Metanephros (tissue), 1 donor: Measurements from ENCODE around the gene CLIP4. TPM values are rescaled to one million over a fixed set of nuclear protein-coding genes. Genes with fewer than 3 reads are reported as not detected.

ENCODE experiments used
- total RNA-seq: library from RNA; depleted of rRNA; stranded (reverse); fragments of >200 nt; gene quantifications from one replicate; pipeline ENCODE4 v1.2.3, GENCODE V29; 2014

CLIP4 gene
- total RNA-seq: 24.2 TPM

GRCh38 chr2:29114946-29115609 is at the start of gene CLIP4:
CLIP4 (plus strand) TSS chr2:29115415; CDS start chr2:29121389, 5,974 bp downstream.

GRCh38 chr2:29074411-29074810 is 40.8 kb upstream of the CLIP4 start, which contains the start of gene PCARE:
PCARE (minus strand) TSS chr2:29074523; CDS start chr2:29074261, 262 bp downstream.

Other genes with a start within 250 kb of the CLIP4 start
- 25.0 TPM for gene TRMT61B, start 245.1 kb upstream of the CLIP4 start, total RNA-seq
- 39.8 TPM for gene WDR43, start 220.7 kb upstream of the CLIP4 start, total RNA-seq
- gene TOGARAM2, start 134.1 kb upstream of the CLIP4 start, total RNA-seq: 0.53 TPM
- gene PCARE, start 40.9 kb upstream of the CLIP4 start, total RNA-seq: 0.18 TPM